Smooth muscle cell of trachea (primary cell): ENCODE results near the gene SLC35B2. TPM values are rescaled to one million over a fixed set of nuclear protein-coding genes. Genes with fewer than 3 reads are reported as not detected.

Experiments used
- total RNA-seq: library from RNA; depleted of rRNA; stranded (reverse); fragments of >200 nt; gene quantifications from 2 replicates; pipeline ENCODE4 v1.2.1, GENCODE V29; 2014

Gene SLC35B2, protein sequence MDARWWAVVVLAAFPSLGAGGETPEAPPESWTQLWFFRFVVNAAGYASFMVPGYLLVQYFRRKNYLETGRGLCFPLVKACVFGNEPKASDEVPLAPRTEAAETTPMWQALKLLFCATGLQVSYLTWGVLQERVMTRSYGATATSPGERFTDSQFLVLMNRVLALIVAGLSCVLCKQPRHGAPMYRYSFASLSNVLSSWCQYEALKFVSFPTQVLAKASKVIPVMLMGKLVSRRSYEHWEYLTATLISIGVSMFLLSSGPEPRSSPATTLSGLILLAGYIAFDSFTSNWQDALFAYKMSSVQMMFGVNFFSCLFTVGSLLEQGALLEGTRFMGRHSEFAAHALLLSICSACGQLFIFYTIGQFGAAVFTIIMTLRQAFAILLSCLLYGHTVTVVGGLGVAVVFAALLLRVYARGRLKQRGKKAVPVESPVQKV
- 82.6 and 106 TPM in 2 replicates for total RNA-seq

GRCh38 chr6:44257025-44257752, at the start of gene SLC35B2:
SLC35B2 (minus strand) TSS chr6:44257528; CDS start chr6:44257410, 118 bp downstream.

DNA sequence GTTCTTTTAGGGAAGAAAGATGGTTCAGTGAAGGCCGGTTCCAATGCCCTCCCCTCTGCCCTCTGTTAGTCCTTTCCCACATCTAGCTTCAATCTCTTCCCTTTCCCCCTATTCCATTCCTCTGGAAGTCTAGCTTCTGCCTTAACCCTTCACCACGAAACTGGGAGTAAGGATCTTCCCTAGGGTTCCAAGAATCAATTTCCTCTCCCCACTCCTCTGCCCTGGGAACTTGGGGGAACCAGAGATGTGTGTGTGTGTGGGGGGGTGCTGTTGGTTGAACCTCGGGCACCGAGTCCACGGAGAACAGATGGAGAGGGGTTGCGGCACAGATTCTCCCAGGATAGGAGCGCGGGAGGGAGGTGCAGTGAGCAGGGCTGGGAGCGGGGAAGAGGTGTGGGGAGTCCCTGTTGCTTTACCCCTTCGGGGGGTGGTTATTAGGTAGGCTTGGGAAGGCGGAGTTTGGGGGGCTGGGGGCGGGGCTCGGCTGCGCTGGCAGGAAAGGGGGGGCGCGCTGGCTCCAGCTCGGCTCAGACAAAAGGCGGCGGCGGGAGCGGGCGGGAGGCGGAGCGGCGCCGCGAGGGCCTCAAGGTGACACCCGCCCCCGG, 12.7 kb upstream of the SLC35B2 start, which contains the start of gene TMEM151B:
TSS of gene TMEM151B (plus strand) at position 530 of the 605 bp plus-strand sequence. CDS start 293 bp downstream, outside the sequence.

DNA sequence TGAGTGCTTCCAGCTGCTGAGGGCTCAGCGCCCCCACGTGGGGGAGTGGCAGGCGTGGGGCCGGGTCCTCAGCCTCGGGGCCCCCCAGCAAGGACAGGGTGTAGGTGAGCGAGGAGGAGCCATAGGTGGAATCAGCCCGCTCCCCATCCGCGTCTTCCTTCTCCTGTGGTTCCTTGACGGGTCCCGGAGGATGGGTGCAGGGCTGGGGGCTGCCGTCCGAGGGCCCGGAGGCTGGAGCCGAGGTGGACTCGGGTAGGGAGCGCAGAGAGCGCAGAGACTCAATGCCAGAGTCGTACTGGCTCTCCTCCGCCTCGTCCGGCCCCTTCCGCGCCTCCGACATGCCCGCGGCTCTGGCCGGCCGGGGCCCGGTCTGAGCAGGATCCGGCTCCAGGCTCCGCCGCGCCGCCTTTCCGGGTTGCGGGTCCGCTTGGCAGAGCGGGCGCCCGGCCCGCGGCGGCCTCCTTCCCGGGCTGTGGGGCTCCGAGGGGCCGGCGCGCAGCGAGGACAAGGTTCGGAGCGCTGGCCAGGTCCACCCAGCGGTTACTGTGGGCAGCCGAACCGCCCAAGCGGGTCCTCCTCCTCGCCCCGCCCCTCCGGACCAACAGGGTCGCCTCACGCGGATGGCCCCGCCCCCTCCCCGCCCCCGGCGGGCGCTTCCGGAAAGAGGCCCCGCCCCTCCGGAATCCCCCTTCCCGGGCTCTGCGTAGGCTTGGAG, 7.8 kb upstream of the SLC35B2 start, which contains the start of gene NFKBIE:
TSS of gene NFKBIE (minus strand) at position 545 of the 715 bp plus-strand sequence. CDS start at position 340, 205 bp downstream.

DNA sequence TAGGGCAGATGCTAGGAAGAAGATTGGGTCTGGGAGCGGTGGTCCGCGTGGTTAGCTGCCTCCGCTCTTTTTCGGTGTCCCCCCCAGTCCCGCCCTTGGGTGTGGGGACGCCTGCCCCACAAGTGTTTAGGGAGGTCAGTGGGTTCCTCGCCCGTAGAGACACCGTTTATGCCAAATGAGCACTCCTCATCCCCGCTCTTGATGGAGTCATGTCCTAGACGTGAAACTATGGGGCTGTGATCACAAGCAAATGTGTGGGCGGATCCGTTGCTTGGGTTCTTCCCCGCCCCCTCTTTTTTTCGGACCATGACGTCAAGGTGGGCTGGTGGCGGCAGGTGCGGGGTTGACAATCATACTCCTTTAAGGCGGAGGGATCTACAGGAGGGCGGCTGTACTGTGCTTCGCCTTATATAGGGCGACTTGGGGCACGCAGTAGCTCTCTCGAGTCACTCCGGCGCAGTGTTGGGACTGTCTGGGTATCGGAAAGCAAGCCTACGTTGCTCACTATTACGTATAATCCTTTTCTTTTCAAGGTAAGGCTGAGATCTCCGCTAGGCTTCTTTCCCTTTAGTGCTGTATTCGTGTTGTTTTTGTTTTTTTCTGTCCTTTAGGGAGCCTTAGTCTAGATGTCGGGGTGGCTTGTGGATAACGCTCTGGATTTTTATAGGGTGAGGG, 10.5 kb downstream of the SLC35B2 start, which contains the start of gene HSP90AB1:
TSS of gene HSP90AB1 (plus strand) at position 439 of the 675 bp plus-strand sequence. CDS start 1,529 bp downstream, outside the sequence.

DNA sequence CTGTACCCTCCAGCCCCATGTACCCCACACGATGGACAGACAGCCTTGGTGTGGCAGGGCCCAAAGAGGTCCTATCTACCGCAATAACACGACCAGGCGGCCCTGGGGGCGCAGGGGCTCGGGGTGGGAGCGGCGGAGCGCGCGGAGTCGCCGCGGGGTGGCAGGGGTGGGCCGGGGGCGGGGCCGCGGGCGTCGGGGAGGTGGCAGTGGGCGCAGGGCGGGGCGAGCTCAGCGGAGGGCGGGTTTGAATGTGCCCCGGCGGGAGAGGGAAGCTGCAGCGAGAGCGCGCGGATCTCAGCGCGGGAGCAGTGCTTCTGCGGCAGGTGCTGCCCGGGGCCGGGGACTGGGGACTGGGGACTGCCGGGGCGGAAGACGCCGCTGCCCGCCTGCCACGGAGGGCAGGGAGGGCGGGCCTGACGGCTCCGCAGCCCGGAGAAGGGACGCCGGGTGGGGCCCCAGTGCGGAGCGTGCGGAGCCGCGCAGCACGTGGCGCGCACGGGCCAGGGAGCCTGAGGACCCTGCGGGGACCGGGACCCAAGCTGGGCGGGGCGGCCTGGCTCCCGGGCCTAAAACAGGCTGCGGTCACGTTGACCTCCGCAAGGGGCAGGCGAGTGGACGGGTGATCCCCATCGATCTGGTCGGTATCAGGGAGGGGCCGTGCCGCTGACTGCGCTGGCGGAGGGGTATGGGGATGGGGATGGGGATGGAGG, 33.9 kb downstream of the SLC35B2 start, which contains the start of gene SLC29A1:
TSS of gene SLC29A1 (plus strand) at position 277 of the 710 bp plus-strand sequence. CDS start 3,719 bp downstream, outside the sequence.

GRCh38 chr6:44216677-44217331, 40.5 kb downstream of the SLC35B2 start, which contains the start of gene MYMX:
MYMX (plus strand) TSS chr6:44216926; CDS start chr6:44217472, 546 bp downstream.

Other genes starting within 250 kb of the SLC35B2 start
- 41.4 and 57.6 TPM in 2 replicates for gene MRPL14, start 130.1 kb downstream of the SLC35B2 start, total RNA-seq
- 30.8 and 55.9 TPM in 2 replicates for gene TMEM63B, start 130.0 kb downstream of the SLC35B2 start, total RNA-seq
- gene CAPN11, start 98.7 kb downstream of the SLC35B2 start, total RNA-seq, result 0.15 and 0.33 TPM in 2 replicates
- 0.17 TPM in 1 of 2 replicates, not detected in the other for gene MYMX, start 40.6 kb downstream of the SLC35B2 start, total RNA-seq
- gene SLC29A1, start 33.9 kb downstream of the SLC35B2 start, total RNA-seq, result 9.5 and 19.2 TPM in 2 replicates
- gene HSP90AB1, start 10.4 kb downstream of the SLC35B2 start, total RNA-seq, result 491 and 610 TPM in 2 replicates
- gene NFKBIE, start 8.0 kb upstream of the SLC35B2 start, total RNA-seq, result 4.7 and 10.1 TPM in 2 replicates
- under 0.01 TPM in 2 replicates for gene TMEM151B, start 12.9 kb upstream of the SLC35B2 start, total RNA-seq
- 24.1 and 28.1 TPM in 2 replicates for gene AARS2, start 55.8 kb upstream of the SLC35B2 start, total RNA-seq
- gene SPATS1, start 85.1 kb upstream of the SLC35B2 start, total RNA-seq, result not detected in 2 replicates
- gene CDC5L, start 130.2 kb upstream of the SLC35B2 start, total RNA-seq, result 17.9 and 26.5 TPM in 2 replicates